C4-2B (cell line): ENCODE data around the gene PSMF1.

Experiments used
- H3K27ac ChIP-seq: fragments of 450-650 bp; 2 replicates; pipeline ENCODE4 v1.5.1; 2017
- ZFX ChIP-seq: fragments of 450-650 bp; IDR thresholded peaks from 2 replicates; pipeline ENCODE4 v1.6.1; 2017
- TF ChIP-seq, protein P1 (sequence below): fragments of 450-650 bp; conservative IDR thresholded peaks from 2 replicates; pipeline ENCODE4 v1.5.1; 2017; ENCODE audit warnings: mild to moderate bottlenecking

PSMF1 gene

DNA sequence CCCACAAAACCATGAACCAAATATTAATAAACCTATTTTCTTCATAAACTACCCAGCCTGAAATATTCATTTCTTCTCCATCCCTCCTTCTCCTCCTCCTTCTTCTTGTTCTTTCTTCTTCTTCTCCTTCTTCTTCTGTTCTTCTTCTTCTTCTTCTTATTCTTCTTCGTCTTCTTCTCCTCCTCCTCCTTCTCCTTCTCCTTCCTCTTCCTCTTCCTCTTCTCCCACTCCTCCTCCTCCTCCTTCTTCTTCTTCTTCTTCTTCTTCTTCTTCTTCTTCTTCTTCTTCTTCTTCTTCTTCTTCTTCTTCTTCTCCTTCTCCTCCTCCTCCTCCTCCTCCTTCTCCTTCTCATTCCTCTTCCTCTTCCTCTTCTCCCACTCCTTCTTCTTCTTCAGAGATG lies 71.4 kb downstream of the PSMF1 start:
- TF ChIP-seq ZFX = no peak
- TF ChIP-seq, protein P1, sequence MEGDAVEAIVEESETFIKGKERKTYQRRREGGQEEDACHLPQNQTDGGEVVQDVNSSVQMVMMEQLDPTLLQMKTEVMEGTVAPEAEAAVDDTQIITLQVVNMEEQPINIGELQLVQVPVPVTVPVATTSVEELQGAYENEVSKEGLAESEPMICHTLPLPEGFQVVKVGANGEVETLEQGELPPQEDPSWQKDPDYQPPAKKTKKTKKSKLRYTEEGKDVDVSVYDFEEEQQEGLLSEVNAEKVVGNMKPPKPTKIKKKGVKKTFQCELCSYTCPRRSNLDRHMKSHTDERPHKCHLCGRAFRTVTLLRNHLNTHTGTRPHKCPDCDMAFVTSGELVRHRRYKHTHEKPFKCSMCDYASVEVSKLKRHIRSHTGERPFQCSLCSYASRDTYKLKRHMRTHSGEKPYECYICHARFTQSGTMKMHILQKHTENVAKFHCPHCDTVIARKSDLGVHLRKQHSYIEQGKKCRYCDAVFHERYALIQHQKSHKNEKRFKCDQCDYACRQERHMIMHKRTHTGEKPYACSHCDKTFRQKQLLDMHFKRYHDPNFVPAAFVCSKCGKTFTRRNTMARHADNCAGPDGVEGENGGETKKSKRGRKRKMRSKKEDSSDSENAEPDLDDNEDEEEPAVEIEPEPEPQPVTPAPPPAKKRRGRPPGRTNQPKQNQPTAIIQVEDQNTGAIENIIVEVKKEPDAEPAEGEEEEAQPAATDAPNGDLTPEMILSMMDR = no peak
- no peak overlapping the region for H3K27ac ChIP-seq

DNA sequence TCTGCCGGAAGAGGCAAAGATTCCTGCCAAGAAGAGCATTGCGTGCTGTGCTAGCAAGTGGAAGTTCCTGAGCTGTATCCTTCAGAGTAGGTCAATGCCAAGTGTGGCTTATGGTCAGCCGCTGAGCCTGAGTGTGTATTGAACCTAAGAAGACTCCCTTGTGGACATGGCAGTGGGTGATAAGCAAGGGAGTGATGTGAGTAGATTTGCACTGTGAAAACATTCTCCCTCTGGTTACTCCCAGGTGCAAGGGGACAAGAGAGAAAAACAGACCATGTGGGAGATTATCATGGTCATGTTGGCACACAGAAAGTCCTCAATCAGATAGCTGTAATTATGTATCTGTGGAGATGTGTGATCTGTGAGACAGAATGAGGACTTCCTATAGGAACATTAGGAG lies 72.4 kb downstream of the PSMF1 start:
- TF ChIP-seq, protein P1 = no peak
- H3K27ac ChIP-seq = no peak overlapping the region

DNA sequence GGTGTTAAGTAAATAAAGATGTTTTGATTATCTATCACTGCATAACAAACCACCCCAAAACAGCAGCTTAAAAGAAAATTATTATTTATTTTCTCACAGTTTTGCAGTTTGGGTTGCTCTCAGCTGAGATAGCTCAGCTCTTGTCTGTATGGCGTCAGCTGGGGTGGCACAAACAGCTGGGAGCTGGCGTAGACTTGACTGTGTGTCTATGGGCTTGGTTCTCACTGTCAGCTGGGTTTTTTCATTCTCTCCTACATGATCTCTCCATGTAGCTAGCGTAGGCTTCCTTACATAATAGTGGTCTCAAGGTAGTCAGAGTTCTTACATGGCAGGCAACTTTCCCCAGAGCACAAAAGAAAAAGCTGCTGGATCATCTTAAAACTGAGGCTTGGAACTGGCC lies 72.9 kb downstream of the PSMF1 start:
- TF ChIP-seq, protein P1 = no peak
- TF ChIP-seq ZFX = no peak
- no peak overlapping the region for H3K27ac ChIP-seq

DNA sequence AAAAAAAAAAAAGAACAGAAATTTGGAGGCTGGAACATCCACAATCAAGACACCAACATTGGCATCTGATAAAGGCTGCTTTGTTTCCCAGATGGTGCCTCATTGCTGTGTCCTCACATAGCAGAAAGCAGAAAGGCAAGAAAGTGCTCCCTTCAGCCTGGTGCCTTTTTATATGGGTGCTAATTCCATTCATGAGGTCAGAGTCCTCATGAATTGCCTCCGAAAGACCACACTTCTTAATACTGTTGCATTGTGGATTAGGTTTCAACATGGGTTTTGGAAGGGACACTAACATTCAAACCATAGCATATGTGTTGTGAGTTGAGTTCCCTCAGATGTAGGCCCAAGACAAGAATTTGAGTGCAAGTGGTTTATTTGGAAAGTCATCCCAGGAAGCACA lies 76.8 kb downstream of the PSMF1 start:
- no peak for TF ChIP-seq ZFX
- TF ChIP-seq, protein P1 = no peak
- no peak overlapping the region for H3K27ac ChIP-seq

DNA sequence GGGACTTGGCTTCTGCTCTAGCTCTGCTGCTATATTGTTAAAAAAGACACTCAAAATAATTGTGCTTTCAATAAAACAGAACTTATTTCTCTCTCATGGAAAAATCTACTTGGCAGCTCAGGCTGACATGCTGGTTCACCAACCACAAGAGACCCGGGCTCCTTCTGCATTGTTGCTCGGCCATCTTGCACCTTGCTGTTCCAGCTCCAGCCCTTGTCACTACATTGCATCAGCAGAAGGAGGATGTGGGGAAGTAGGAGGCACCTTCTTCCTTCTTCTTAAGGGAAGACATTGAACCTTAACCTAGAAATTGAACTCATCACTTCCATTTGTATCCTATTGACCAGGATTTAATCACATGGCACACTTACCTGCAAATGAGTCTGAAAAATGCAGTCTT lies 78.2 kb downstream of the PSMF1 start:
- no peak overlapping the region for H3K27ac ChIP-seq
- TF ChIP-seq, protein P1 = no peak
- TF ChIP-seq ZFX = no peak

DNA sequence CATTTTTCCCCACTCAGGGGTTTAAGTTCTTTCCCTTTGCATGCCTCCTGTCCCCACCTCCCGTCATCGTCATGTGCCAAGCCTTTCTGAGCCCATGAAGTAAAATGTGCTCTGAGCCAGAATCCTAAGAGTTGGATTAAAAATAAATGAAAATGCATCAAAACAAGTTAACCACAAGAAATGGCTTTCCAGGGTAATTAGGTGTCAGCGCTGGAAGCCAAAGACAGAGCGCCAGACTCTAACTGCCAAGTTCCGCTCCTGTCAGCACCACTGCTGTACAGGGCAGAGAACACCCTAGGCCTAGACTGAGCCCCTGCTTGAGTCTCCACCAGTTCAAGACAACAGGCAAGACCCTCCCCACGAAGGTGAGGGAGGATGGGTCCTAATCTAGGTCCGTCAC lies 79.4 kb downstream of the PSMF1 start:
- TF ChIP-seq, protein P1 = no peak
- TF ChIP-seq ZFX = no peak
- no peak overlapping the region for H3K27ac ChIP-seq

DNA sequence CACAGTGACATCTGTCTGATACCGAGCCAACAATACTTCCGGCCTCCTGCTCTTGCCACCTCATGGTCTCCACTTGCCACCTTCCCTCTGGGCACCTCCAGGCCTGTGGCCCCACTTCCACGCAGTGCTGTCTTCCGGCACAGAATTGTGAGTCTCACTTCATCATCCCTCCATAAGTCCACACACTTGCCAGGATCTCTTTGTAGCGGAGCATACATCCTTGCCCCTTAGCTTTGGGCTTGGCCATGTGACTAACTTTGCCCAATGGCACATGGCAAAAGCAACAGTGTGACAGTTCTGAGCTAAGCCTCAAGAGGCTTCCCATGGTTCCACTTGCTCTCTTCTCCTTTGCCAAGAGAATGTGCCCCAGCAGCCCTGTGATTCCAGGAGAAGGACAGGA lies 80.3 kb downstream of the PSMF1 start:
- no peak for TF ChIP-seq ZFX
- TF ChIP-seq, protein P1 = no peak
- no peak overlapping the region for H3K27ac ChIP-seq
